Adrenal gland (tissue), 12 donors: ENCODE measurements around the gene AMOTL2. TPM values are rescaled to one million over a fixed set of nuclear protein-coding genes. Genes with fewer than 3 reads are reported as not detected.

ENCODE experiments used
- DNase-seq, 7 donors: peaks; one replicate each; pipeline ENCODE4 v3.0.0-alpha.2; 2019 to 2020
- H3K27ac ChIP-seq, 5 donors: fragments of 200-600 bp; sonication (generic) in 4 of 5; 1 replicate in 3 of 5; 2 replicates in 2 of 5; pipeline versions ENCODE4 v1.5.1 to v1.8.0; 2016 to 2020; ENCODE audit warnings: mild to moderate bottlenecking in 1 of 5
- H3K27me3 ChIP-seq: fragments of 200-600 bp; 2 replicates; pipeline ENCODE4 v1.8.0; 2021
- H3K36me3 ChIP-seq, 2 donors: fragments of 200-600 bp; replicated peaks in 1 of 2; 1 replicate in 1 of 2; 2 replicates in 1 of 2; pipeline versions ENCODE4 v1.5.1 to v1.8.0; 2018 to 2022
- H3K4me1 ChIP-seq, 2 donors: fragments of 200-600 bp; replicated peaks in 1 of 2; 1 replicate in 1 of 2; 2 replicates in 1 of 2; pipeline versions ENCODE4 v1.5.1 to v1.8.0; 2018 to 2021
- H3K4me3 ChIP-seq, 4 donors: fragments of 200-600 bp; sonication (generic) in 3 of 4; one replicate each; pipeline ENCODE4 v1.5.1; 2016 to 2018
- H3K9me3 ChIP-seq, 3 donors: fragments of 200-600 bp; sonication (generic) in 1 of 3; replicated peaks in 1 of 3; 1 replicate in 2 of 3; 2 replicates in 1 of 3; pipeline versions ENCODE4 v1.5.1 to v1.8.0; 2016 to 2021
- POLR2A ChIP-seq, 2 donors: fragments of 450-650 bp; IDR thresholded peaks; one replicate each; pipeline ENCODE4 v1.6.1; 2017; ENCODE audit warnings: antibody characterized with exemption in 2 of 2, mild to moderate bottlenecking in 2 of 2, moderate library complexity in 1 of 2
- WGBS, 4 donors: extraction: QIAGEN DNeasy Blood & Tissue Kit in 2 of 4; methylation state at CpG; one replicate each; pipeline versions ENCODE4 v1.1.5 to v1.1.7; 2013 to 2017; 5-methylcytosine and 5-hydroxymethylcytosine counted together
- intact Hi-C, 2 donors: fragments of 100-400 bp; cut with DNase I; formaldehyde crosslinking; loops; one replicate each; pipeline versions ENCODE4 v1.14.1 to v1.15.0; 2022 to 2023
- polyA plus RNA-seq, 3 donors: library from polyadenylated mRNA; stranded (reverse); fragments of 200-250 nt in 2 of 3; fragments of 350-450 nt in 1 of 3; fragmentation: Illumina TruSeq in 1 of 3; extraction: RNeasy Lipid Tissue Mini Kit (QIAGEN cat#74804) in 1 of 3; gene quantifications; one replicate each; pipeline ENCODE4 v1.2.3, GENCODE V29; 2013 to 2014
- total RNA-seq, 9 donors: library from RNA; depleted of rRNA in 4 of 9; stranded (reverse); fragments of >200 nt in 4 of 9; fragments of 120-200 nt in 1 of 9; fragmentation: NEBNext Ultra II Directional in 1 of 9; extraction: Animal tissue kit (Norgen Biotek cat#: 25700) in 1 of 9; gene quantifications; one replicate each; pipeline versions ENCODE4 v1.1.0 to v1.2.4, GENCODE V29; 2013 to 2023
- TF ChIP-seq, protein P1 (sequence below), 6 experiments: fragments of 450-650 bp in 4 of 6; fragments of 200-600 bp in 2 of 6; sonication (generic) in 1 of 6; IDR thresholded peaks; 1 replicate in 5 of 6; 2 replicates in 1 of 6; pipeline versions ENCODE4 v1.5.1 to v1.8.0; 2016 to 2021; ENCODE audit warnings: antibody characterized with exemption in 6 of 6, mild to moderate bottlenecking in 2 of 6, moderate library complexity in 1 of 6
- donor health status: healthy with polysubstance abuse.
- donor health status: Bipolar disorder and iron deficiency.
- donor health status: DM: yes; HTN: yes; CAD: no.
- donor health status: DM: no; HTN: no; CAD: no.
- donor health status: DM: no; HTN: no; CAD: no.
- donor health status: DM: yes; HTN: yes; CAD: no.

Gene AMOTL2
- total and polyA plus RNA-seq, 12 donors: 9.3 to 63.0 (median 29.7) TPM

DNA sequence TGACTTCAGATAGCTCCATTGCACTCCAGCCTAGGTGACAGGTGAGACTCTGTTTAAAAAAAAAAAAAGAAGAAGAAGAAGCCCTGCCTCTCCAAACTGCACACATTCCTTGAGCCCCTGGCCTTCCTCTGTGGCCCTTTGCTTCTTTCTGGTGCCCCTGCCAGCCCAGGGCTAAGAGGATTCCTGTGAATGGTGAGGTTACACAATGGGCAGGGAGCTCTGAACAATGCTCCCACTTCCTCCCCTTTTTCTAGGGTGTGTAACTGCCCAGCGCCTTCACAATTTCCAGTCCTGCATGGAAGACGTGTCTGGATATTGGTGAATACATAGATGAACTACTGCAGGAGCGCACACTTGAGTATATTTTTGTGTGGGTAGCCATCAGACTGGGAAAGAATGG is 3.6 kb upstream of the AMOTL2 start:
- H3K36me3 ChIP-seq: no peaks in the 10 kb centered on the region
- peak in 1 of 7 donors; percentile 30 for DNase-seq
- H3K27me3 ChIP-seq: no peaks in the 10 kb centered on the region
- H3K27ac ChIP-seq: no peak overlapping the region
- peaks cover 9 to 10% of the 10 kb centered on the region in 2 donors for H3K4me1 ChIP-seq
- no peak overlapping the region for H3K4me3 ChIP-seq
- 81 to 96% (median 89%) methylated on average over 3 of the region's 3 CpGs for WGBS, 4 donors
- TF ChIP-seq, protein P1, sequence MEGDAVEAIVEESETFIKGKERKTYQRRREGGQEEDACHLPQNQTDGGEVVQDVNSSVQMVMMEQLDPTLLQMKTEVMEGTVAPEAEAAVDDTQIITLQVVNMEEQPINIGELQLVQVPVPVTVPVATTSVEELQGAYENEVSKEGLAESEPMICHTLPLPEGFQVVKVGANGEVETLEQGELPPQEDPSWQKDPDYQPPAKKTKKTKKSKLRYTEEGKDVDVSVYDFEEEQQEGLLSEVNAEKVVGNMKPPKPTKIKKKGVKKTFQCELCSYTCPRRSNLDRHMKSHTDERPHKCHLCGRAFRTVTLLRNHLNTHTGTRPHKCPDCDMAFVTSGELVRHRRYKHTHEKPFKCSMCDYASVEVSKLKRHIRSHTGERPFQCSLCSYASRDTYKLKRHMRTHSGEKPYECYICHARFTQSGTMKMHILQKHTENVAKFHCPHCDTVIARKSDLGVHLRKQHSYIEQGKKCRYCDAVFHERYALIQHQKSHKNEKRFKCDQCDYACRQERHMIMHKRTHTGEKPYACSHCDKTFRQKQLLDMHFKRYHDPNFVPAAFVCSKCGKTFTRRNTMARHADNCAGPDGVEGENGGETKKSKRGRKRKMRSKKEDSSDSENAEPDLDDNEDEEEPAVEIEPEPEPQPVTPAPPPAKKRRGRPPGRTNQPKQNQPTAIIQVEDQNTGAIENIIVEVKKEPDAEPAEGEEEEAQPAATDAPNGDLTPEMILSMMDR (IDR thresholded peaks at IDR 0.05): no peak
- TF ChIP-seq POLR2A (IDR thresholded peaks at IDR 0.05): no peak
- intact Hi-C loops: loop anchor here (2.0 to 10.0 kb wide), 3 partner anchors 69 to 173 kb away; no protein-coding TSS in a partner anchor
- no peaks in the 10 kb centered on the region for H3K9me3 ChIP-seq

DNA sequence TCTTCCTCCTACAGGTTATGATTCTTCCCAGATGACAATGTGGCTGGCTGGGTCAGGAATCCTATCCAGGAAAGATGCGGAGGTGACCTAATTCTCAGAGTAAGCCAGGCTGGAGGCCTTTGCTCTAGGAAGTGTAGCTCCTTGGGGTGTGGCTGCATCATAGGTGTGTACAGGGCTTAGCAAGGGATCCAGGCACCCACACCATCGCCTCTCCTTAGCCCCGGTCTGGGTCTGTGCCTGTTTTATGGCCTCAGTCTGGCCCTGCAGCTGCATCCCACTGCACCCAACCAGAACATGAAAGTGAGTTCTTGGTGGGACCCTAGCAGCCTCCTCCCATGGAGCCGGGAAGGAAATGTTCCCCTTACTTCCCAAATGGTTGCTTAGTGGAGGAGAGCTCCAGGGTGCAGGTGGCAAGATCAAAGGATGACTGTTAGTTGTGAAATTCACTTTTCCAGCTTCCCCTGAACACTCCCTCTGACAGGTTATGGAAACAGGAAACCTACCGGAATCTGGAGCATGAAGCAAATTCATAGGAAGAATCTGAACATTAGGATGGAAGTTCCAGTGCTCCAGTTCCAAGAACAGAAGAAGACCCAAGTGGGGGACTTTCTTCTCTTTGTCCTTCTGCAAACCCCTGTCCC is 2.7 kb upstream of the AMOTL2 start:
- peak in 1 of 7 donors; percentile 30 for DNase-seq
- TF ChIP-seq POLR2A (IDR thresholded peaks at IDR 0.05): no peak
- TF ChIP-seq, protein P1 (IDR thresholded peaks at IDR 0.05): no peak
- no peak overlapping the region for H3K4me3 ChIP-seq
- intact Hi-C loops: loop anchor here (10.0 kb wide), 2 partner anchors 98 to 172 kb away; no protein-coding TSS in a partner anchor
- H3K27ac ChIP-seq: no peak overlapping the region
- no peaks in the 10 kb centered on the region for H3K36me3 ChIP-seq
- no peaks in the 10 kb centered on the region for H3K27me3 ChIP-seq
- no peaks in the 10 kb centered on the region for H3K9me3 ChIP-seq
- WGBS, 4 donors: 85 to 95% (median 89%) methylated on average over 5 of the region's 5 CpGs
- H3K4me1 ChIP-seq: peaks cover 16% of the 10 kb centered on the region in 2 donors

DNA sequence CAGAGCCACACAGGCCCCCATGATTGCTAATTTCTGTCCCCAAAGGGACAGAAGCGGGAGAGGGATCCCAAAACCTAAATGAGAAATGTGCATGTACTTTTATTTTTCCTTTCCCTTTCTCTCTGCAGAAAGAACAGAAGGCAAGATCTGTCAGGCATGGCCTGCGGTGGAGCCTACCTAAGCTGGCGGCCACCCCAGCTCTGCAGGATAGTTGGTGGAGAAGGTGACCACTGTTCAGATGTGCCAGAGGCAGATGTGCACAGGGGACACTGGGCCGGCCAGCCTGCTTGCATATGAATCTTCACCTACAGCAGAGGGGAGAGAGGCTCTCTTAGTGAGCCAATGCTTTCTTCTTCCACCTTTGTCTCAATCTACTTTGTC is 2.1 kb upstream of the AMOTL2 start:
- Histone ChIP-seq H3K9me3 (no peaks in the 10 kb centered on the region), H3K4me3 (no peak overlapping the region), H3K36me3 (no peaks in the 10 kb centered on the region), H3K27me3 (no peaks in the 10 kb centered on the region), H3K27ac (no peak overlapping the region), H3K4me1 (peaks cover 19% of the 10 kb centered on the region in 2 donors)
- 90 to 96% (median 93%) methylated on average over 4 of the region's 4 CpGs for WGBS, 4 donors
- intact Hi-C loops: loop anchor here (10.0 kb wide), 2 partner anchors 98 to 172 kb away; no protein-coding TSS in a partner anchor
- DNase-seq: peak in 1 of 7 donors; percentile 15
- TF ChIP-seq POLR2A (IDR thresholded peaks at IDR 0.05): no peak

DNA sequence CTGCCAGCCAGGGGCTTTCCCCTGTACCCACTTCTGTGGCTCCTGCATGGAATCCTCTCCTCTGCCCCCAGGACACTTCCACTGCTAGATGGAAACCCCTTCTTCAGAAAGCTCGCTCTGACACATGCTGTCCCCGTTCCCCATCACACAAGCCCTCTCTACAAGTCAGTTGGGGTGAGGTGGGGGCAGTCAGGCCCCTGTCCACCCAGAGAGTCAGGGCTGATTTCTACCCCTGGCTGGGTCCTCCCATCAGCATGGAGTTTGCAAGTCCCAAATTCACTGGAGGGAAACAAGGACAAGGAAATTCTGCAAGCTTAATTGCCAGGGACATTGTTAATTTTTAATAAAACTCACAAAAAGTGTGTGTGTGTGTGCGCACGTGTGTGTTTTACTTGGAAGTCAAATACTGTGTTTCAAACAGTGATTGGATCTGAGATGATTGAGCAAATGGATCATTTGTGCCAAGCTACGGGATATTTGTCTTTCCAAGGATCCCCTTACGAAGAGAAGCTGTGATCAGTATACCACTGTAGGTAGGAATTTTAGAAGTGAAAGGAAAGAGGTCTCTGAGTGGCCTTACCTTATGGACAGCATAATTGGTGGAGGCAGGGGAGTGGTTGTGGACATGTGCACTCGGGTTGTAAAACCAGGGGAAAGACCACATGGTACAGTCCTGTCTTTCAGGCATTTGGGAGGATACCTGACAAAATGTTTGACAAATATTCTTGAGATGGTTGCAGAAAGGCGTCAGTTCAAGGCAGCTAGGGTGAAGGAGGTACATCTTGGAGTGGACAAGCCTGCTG is 1.5 kb upstream of the AMOTL2 start:
- H3K27ac ChIP-seq: peak overlapping the region in 2 of 5 donors; percentile 94 to 97
- TF ChIP-seq POLR2A (IDR thresholded peaks at IDR 0.05): no peak
- TF ChIP-seq, protein P1 (IDR thresholded peaks at IDR 0.05): no peak
- peak in 1 of 7 donors; percentile 38 for DNase-seq
- H3K4me1 ChIP-seq: peaks cover 20 to 24% of the 10 kb centered on the region in 2 donors
- no peak overlapping the region for H3K4me3 ChIP-seq
- peaks cover 0 to 4% of the 10 kb centered on the region in 2 donors for H3K36me3 ChIP-seq
- 79 to 91% (median 88%) methylated on average over 8 of the region's 8 CpGs for WGBS, 4 donors
- no peaks in the 10 kb centered on the region for H3K9me3 ChIP-seq
- intact Hi-C loops: loop anchor here (10.0 kb wide), 2 partner anchors 99 to 171 kb away; no protein-coding TSS in a partner anchor
- no peaks in the 10 kb centered on the region for H3K27me3 ChIP-seq
